Type B pancreatic cell (in vitro differentiated cells): Measurements from ENCODE around the gene SHANK1. TPM values are rescaled to one million over a fixed set of nuclear protein-coding genes. Genes with fewer than 3 reads are reported as not detected.

Experiments
- DNase-seq: peaks from one replicate; pipeline ENCODE4 v3.0.0; 2021; ENCODE audit warnings: mixed read lengths; ENCODE audit not compliant: unreplicated experiment; ENCODE audit errors: extremely low spot score
- H3K27ac Mint-ChIP-seq: 2 replicates; pipeline ENCODE4 v1.8.0; 2021; ENCODE audit warnings: mild to moderate bottlenecking, mixed read lengths
- H3K27me3 Mint-ChIP-seq: 2 replicates; pipeline ENCODE4 v1.8.0; 2021; ENCODE audit warnings: mixed read lengths
- H3K36me3 Mint-ChIP-seq: 2 replicates; pipeline ENCODE4 v1.8.0; 2021; ENCODE audit warnings: mixed read lengths
- H3K4me1 Mint-ChIP-seq: one replicate; pipeline ENCODE4 v1.8.0; 2021; ENCODE audit warnings: mixed read lengths; ENCODE audit not compliant: unreplicated experiment
- H3K4me3 Mint-ChIP-seq: 2 replicates; pipeline ENCODE4 v1.8.0; 2021; ENCODE audit warnings: mild to moderate bottlenecking, mixed read lengths
- H3K9me3 Mint-ChIP-seq: 2 replicates; pipeline ENCODE4 v1.8.0; 2021; ENCODE audit warnings: mixed read lengths
- CTCF ChIP-seq: fragments of 200-600 bp; sonication (generic); conservative IDR thresholded peaks from 2 replicates; pipeline ENCODE4 v1.5.0; 2021; ENCODE audit warnings: antibody characterized with exemption, mild to moderate bottlenecking
- total RNA-seq: library from RNA; stranded (reverse); gene quantifications from 2 replicates; pipeline ENCODE4 v1.2.1, GENCODE V29; 2021; ENCODE audit warnings: low replicate concordance

Gene SHANK1
- total RNA-seq, 1 donor from 2014 or later, result 7.8 TPM

GRCh38 chr19:50703915-50704796, 15.4 kb downstream of the SHANK1 start:
- H3K27ac Mint-ChIP-seq, result no peak overlapping the region
- TF ChIP-seq CTCF, result peak; percentile 56
- H3K4me1 Mint-ChIP-seq, result peaks cover 3% of the 10 kb centered on the region
- no peak overlapping the region for H3K4me3 Mint-ChIP-seq
- H3K36me3 Mint-ChIP-seq, result no peaks in the 10 kb centered on the region
- DNase-seq, result no peak
- peaks cover 60% of the 10 kb centered on the region for H3K27me3 Mint-ChIP-seq
- H3K9me3 Mint-ChIP-seq, result no peaks in the 10 kb centered on the region

- H3K4me3 Mint-ChIP-seq, result no peak overlapping the region
- DNase-seq, result no peak
- H3K27me3 Mint-ChIP-seq, result peaks cover 65% of the 10 kb centered on the region
- no peaks in the 10 kb centered on the region for H3K9me3 Mint-ChIP-seq
- H3K36me3 Mint-ChIP-seq, result no peaks in the 10 kb centered on the region
- no peak for TF ChIP-seq CTCF
- peaks cover 3% of the 10 kb centered on the region for H3K4me1 Mint-ChIP-seq
- no peak overlapping the region for H3K27ac Mint-ChIP-seq
These were observed 16.5 kb downstream of the SHANK1 start for GRCh38 chr19:50702871-50703829.

- Mint-ChIP-seq H3K27me3 (peaks cover 69% of the 10 kb centered on the region), H3K4me1 (peaks cover 3% of the 10 kb centered on the region), H3K9me3 (no peaks in the 10 kb centered on the region), H3K36me3 (no peaks in the 10 kb centered on the region), H3K27ac (no peak overlapping the region), H3K4me3 (no peak overlapping the region)
- DNase-seq, result no peak
- TF ChIP-seq CTCF, result no peak
These were observed 17.3 kb downstream of the SHANK1 start for GRCh38 chr19:50702158-50702870.

- no peak for TF ChIP-seq CTCF
- H3K4me3 Mint-ChIP-seq, result no peak overlapping the region
- no peak overlapping the region for H3K27ac Mint-ChIP-seq
- H3K9me3 Mint-ChIP-seq, result no peaks in the 10 kb centered on the region
- peaks cover 3% of the 10 kb centered on the region for H3K4me1 Mint-ChIP-seq
- H3K27me3 Mint-ChIP-seq, result peaks cover 72% of the 10 kb centered on the region
- DNase-seq, result no peak
- no peaks in the 10 kb centered on the region for H3K36me3 Mint-ChIP-seq
These were observed 18.1 kb downstream of the SHANK1 start for GRCh38 chr19:50701367-50701985.
